ENCODE measurements around the gene SNRPA1. TPM values are rescaled to one million over a fixed set of nuclear protein-coding genes. Genes with fewer than 3 reads are reported as not detected.

SNRPA1 gene
- total and polyA plus RNA-seq, 2 donors (not counting 3 experiments of a cell fraction or from before 2014, with no cell fraction given) = 68.5 to 82.7 TPM

GRCh38 chr15:101322016-101322695, 27.1 kb upstream of the SNRPA1 start:
- Histone ChIP-seq H3K9ac (replicated peaks; ENCODE audit: extremely low read depth, insufficient read depth, low read length) (no peak overlapping the region), H3K36me3 (ENCODE audit: control insufficient read depth in 2 of 2, extremely low read depth in 1 of 2, insufficient read depth in 2 of 2, low read length in 2 of 2) (no peaks in the 10 kb centered on the region), H3K9me1 (replicated peaks; ENCODE audit: control insufficient read depth, extremely low read depth, insufficient read depth, low read length) (no peaks in the 10 kb centered on the region), H3K4me3 (replicated peaks in 1 of 3; ENCODE audit: insufficient read depth in 1 of 3, low read depth in 1 of 3, low read length in 3 of 3) (no peak overlapping the region), H3K9me3 (replicated peaks; ENCODE audit: control insufficient read depth, insufficient read depth, low read length) (no peaks in the 10 kb centered on the region), H3K79me2 (ENCODE audit: control insufficient read depth, insufficient read depth, low read length) (no peaks in the 10 kb centered on the region), H3K27me3 (ENCODE audit: control insufficient read depth in 2 of 2, insufficient read depth in 2 of 2, low read length in 2 of 2) (no peaks in the 10 kb centered on the region), H3K27ac (ENCODE audit: insufficient read depth, low read depth, low read length) (no peak overlapping the region), H2AFZ (ENCODE audit: low read depth, low read length) (no peak overlapping the region), H4K20me1 (replicated peaks; ENCODE audit: control insufficient read depth, extremely low read depth, insufficient read depth, low read length) (no peaks in the 10 kb centered on the region), H3K4me1 (ENCODE audit: control insufficient read depth, extremely low read depth, insufficient read depth, low read length) (no peaks in the 10 kb centered on the region), H3K4me2 (ENCODE audit: insufficient read depth, low read length) (no peak overlapping the region)
- FAIRE-seq = no peak
- no peak for TF ChIP-seq POLR2A (IDR thresholded peaks at IDR 0.05; ENCODE audit: low read depth, low read length)
- no peak for TF ChIP-seq EZH2 (IDR thresholded peaks at IDR 0.05; ENCODE audit: borderline replicate concordance, low read depth, low read length, severe bottlenecking)
- TF ChIP-seq JUN (IDR thresholded peaks at IDR 0.05; ENCODE audit: borderline replicate concordance, insufficient read depth, insufficient read length, low read depth) = no peak
- no peak for TF ChIP-seq FOS (IDR thresholded peaks at IDR 0.05; ENCODE audit: borderline replicate concordance, insufficient read depth, low read length)
- TF ChIP-seq MYC (IDR thresholded peaks at IDR 0.05; ENCODE audit: low read depth, low read length) = no peak
- no peak for TF ChIP-seq GATA2 (IDR thresholded peaks at IDR 0.05; ENCODE audit: insufficient read depth, insufficient read length, low read depth, low read length)
- no peak for TF ChIP-seq MAX (IDR thresholded peaks at IDR 0.05; ENCODE audit: insufficient read depth, insufficient read length)
- no peak for TF ChIP-seq POLR2AphosphoS5 (IDR thresholded peaks at IDR 0.05; ENCODE audit: insufficient read depth, low read depth, low read length)
- no peak for TF ChIP-seq CTCF (IDR thresholded peaks at IDR 0.05; ENCODE audit: extremely low read depth in 1 of 2, insufficient read depth in 1 of 2, low read depth in 1 of 2, low read length in 2 of 2)
- BruUV-seq (replicated peaks) = no TSS peak
- DNase-seq (ENCODE audit: low read depth, low spot score) = no peak
- POLR2A ChIA-PET = no interaction called here
- intact Hi-C loops (cut with micrococcal nuclease) (no loop called here), dilution Hi-C loops (cut with MboI; ENCODE audit: extremely low pct_ligation_motif_present, low sequenced_read_pairs) (no loop called here)
- CTCF ChIA-PET = interaction anchor here (3.0 kb wide), 1 partner anchor 320 kb away, joined by 23 read pairs; no protein-coding TSS in a partner anchor

All from endothelial cell of umbilical vein (primary cell).